OCI-LY3 (cell line): Measurements from ENCODE around the gene LMX1B.

Source experiments
- H2AFZ ChIP-seq: fragments of 200-600, 300-600 bp; shearing (Covaris generic); 2 replicates; pipeline ENCODE4 v1.6.0; 2014; ENCODE audit warnings: antibody characterized with exemption, low read depth, low read length
- H3K27ac ChIP-seq: fragments of 200-600, 300-600 bp; sonication (generic); 2 replicates; pipeline ENCODE4 v1.5.1; 2014; ENCODE audit warnings: mild to moderate bottlenecking, low read length, moderate library complexity, mixed read lengths
- H3K27me3 ChIP-seq: fragments of 200-600, 300-600 bp; sonication (generic); 2 replicates; pipeline ENCODE4 v1.6.1; 2014; ENCODE audit warnings: low read depth, low read length, mixed read lengths
- H3K36me3 ChIP-seq: fragments of 200-600, 300-600 bp; sonication (generic); replicated peaks from 2 replicates; pipeline ENCODE3; 2014; ENCODE audit warnings: low read depth, low read length, mixed read lengths
- H3K4me1 ChIP-seq: fragments of 300-600, 200-600 bp; sonication (generic); 2 replicates; pipeline ENCODE4 v1.6.1; 2014; ENCODE audit warnings: low read length, mixed read lengths
- H3K4me2 ChIP-seq: fragments of 200-600, 300-600 bp; sonication (generic); 2 replicates; pipeline ENCODE4 v1.6.1; 2014; ENCODE audit warnings: low read length, mixed read lengths
- H3K4me3 ChIP-seq: fragments of 300-600, 200-600 bp; sonication (generic); 2 replicates; pipeline ENCODE4 v1.5.1; 2014; ENCODE audit warnings: antibody characterized with exemption, mild to moderate bottlenecking, low read length, moderate library complexity
- H3K79me2 ChIP-seq: fragments of 300-600, 200-600 bp; shearing (Covaris generic); 2 replicates; pipeline ENCODE4 v1.6.1; 2014; ENCODE audit warnings: mild to moderate bottlenecking, low read length, mixed read lengths
- H3K9ac ChIP-seq: fragments of 300-600, 200-600 bp; shearing (Covaris generic); 2 replicates; pipeline ENCODE4 v1.6.0; 2014; ENCODE audit warnings: mild to moderate bottlenecking, low read length, moderate library complexity
- H3K9me3 ChIP-seq: fragments of 200-600, 300-600 bp; shearing (Covaris generic); 2 replicates; pipeline ENCODE4 v1.6.1; 2014; ENCODE audit warnings: low read length, mixed read lengths; ENCODE audit not compliant: insufficient read depth
- H4K20me1 ChIP-seq: fragments of 200-600, 300-600 bp; sonication (generic); 2 replicates; pipeline ENCODE4 v1.6.1; 2016; ENCODE audit warnings: low read length, mixed read lengths; ENCODE audit not compliant: insufficient read depth
- EZH2phosphoT487 ChIP-seq: fragments of 200-600 bp; shearing (Covaris generic); IDR thresholded peaks from 2 replicates; pipeline ENCODE4 v1.6.1; 2018; ENCODE audit warnings: antibody characterized with exemption, mixed run types, low read depth
- TF ChIP-seq, protein P1 (sequence below): fragments of 200-600, 300-600 bp; sonication (generic); IDR thresholded peaks from 2 replicates; pipeline ENCODE4 v1.5.1; 2014; ENCODE audit warnings: antibody characterized with exemption, low read length, low read depth

The LMX1B gene

DNA sequence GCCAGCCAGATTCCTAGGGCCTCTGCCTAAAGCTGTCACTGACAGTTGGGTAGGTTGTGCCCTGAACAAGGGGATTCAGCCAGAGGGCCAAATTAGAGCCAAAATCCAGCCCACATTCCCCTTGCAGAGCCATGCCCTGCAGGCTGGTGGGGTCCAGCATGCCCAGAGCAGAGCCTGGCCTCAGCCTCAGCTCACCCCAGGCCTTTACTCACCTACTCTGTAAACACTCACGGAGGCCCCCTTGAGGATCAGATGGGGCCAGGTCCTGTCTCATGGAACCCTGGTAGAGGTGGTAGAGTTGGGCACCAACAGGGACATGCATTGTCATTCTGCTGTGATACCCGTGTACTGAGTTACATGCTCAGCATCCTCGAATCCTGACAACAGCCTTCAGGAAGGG is 74.9 kb downstream of the LMX1B start:
- Histone ChIP-seq H3K9me3 (no peaks in the 10 kb centered on the region), H4K20me1 (no peaks in the 10 kb centered on the region)
- TF ChIP-seq, protein P1, sequence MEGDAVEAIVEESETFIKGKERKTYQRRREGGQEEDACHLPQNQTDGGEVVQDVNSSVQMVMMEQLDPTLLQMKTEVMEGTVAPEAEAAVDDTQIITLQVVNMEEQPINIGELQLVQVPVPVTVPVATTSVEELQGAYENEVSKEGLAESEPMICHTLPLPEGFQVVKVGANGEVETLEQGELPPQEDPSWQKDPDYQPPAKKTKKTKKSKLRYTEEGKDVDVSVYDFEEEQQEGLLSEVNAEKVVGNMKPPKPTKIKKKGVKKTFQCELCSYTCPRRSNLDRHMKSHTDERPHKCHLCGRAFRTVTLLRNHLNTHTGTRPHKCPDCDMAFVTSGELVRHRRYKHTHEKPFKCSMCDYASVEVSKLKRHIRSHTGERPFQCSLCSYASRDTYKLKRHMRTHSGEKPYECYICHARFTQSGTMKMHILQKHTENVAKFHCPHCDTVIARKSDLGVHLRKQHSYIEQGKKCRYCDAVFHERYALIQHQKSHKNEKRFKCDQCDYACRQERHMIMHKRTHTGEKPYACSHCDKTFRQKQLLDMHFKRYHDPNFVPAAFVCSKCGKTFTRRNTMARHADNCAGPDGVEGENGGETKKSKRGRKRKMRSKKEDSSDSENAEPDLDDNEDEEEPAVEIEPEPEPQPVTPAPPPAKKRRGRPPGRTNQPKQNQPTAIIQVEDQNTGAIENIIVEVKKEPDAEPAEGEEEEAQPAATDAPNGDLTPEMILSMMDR: no peak
- no peak for TF ChIP-seq EZH2phosphoT487

DNA sequence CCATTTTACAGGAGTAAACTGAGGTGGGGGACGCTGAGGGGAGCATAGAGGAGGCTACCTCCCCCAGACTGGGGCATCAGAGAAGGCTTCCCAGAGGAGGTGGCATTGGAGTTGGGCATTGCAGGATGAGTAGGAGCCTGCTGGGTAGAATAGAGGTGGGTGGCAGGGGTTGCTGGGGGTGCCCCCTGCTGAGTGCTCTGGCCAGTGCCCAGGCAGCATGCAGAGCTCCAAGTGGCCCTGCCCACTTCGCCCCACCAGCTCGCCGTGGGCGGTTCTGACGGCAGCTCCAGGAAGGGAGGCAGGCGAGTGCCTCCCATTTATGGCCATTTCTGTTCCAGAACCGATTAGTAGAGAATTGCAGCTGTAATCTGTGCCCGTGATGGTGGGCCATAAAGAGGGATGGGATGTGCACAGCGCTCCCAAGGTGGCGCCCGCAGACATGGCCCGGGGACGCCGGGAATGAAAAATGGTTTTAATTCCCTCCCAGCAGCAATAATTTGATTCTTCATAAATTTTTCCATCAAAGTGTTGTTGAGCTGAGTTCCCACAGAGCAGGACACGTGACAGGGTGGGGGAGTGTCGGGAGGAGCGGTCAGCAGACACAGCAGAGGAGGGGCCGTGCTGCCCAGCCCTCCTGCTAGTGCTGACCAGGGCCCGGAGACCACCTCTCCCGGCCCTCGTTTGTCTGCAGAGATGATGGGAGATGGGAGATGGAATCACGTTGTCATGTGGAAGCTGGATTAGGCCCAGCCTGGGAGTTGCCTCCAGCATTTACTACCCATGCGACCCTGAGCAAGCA is 75.5 kb downstream of the LMX1B start:
- Histone ChIP-seq H3K9me3 (no peaks in the 10 kb centered on the region), H2AFZ (no peak overlapping the region), H3K4me3 (no peak overlapping the region), H3K79me2 (no peaks in the 10 kb centered on the region), H3K4me2 (no peak overlapping the region), H3K27me3 (peaks cover 28% of the 10 kb centered on the region), H3K36me3 (no peaks in the 10 kb centered on the region), H3K9ac (no peak overlapping the region), H3K4me1 (no peaks in the 10 kb centered on the region), H4K20me1 (no peaks in the 10 kb centered on the region), H3K27ac (no peak overlapping the region)
- no peak for TF ChIP-seq EZH2phosphoT487
- TF ChIP-seq, protein P1: no peak

More for the DNA sequence above, 74.9 kb downstream of the LMX1B start:
- H3K4me1 ChIP-seq: no peaks in the 10 kb centered on the region
- H3K27ac ChIP-seq: no peak overlapping the region
- H3K36me3 ChIP-seq: no peaks in the 10 kb centered on the region
- H2AFZ ChIP-seq: no peak overlapping the region
- H3K4me2 ChIP-seq: no peak overlapping the region
- H3K79me2 ChIP-seq: no peaks in the 10 kb centered on the region
- H3K9ac ChIP-seq: no peak overlapping the region
- no peak overlapping the region for H3K4me3 ChIP-seq
- peaks cover 33% of the 10 kb centered on the region for H3K27me3 ChIP-seq

DNA sequence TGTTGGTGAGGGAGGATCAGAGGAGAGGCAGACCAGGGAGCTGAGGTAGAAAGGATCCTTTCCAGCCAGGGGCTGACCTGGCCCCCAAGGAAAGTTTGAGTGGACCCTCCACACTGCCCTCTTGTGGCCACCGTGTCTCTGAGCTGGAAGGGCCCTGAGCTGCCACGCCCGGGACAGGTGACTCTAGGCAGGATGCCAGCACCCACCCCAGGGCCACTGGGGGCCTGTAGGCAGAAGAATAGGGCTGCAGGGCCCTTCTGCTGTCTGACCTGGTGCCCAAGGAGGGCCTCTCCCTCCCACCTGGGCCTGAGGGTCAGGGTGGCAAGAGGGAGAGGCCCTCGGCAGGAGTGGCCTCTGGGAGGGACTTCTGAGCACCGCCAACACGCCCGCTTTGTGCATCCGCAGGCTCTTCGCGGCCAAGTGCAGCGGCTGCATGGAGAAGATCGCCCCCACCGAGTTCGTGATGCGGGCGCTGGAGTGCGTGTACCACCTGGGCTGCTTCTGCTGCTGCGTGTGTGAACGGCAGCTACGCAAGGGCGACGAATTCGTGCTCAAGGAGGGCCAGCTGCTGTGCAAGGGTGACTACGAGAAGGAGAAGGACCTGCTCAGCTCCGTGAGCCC is 76.8 kb downstream of the LMX1B start:
- no peaks in the 10 kb centered on the region for H4K20me1 ChIP-seq
- no peak overlapping the region for H3K4me2 ChIP-seq
- no peaks in the 10 kb centered on the region for H3K4me1 ChIP-seq
- H3K36me3 ChIP-seq: no peaks in the 10 kb centered on the region
- peaks cover 18% of the 10 kb centered on the region for H3K27me3 ChIP-seq
- no peaks in the 10 kb centered on the region for H3K9me3 ChIP-seq
- H3K4me3 ChIP-seq: no peak overlapping the region
- TF ChIP-seq, protein P1: peak; percentile 70
- TF ChIP-seq EZH2phosphoT487: no peak
- no peak overlapping the region for H3K9ac ChIP-seq
- no peak overlapping the region for H3K27ac ChIP-seq
- no peak overlapping the region for H2AFZ ChIP-seq
- H3K79me2 ChIP-seq: no peaks in the 10 kb centered on the region

DNA sequence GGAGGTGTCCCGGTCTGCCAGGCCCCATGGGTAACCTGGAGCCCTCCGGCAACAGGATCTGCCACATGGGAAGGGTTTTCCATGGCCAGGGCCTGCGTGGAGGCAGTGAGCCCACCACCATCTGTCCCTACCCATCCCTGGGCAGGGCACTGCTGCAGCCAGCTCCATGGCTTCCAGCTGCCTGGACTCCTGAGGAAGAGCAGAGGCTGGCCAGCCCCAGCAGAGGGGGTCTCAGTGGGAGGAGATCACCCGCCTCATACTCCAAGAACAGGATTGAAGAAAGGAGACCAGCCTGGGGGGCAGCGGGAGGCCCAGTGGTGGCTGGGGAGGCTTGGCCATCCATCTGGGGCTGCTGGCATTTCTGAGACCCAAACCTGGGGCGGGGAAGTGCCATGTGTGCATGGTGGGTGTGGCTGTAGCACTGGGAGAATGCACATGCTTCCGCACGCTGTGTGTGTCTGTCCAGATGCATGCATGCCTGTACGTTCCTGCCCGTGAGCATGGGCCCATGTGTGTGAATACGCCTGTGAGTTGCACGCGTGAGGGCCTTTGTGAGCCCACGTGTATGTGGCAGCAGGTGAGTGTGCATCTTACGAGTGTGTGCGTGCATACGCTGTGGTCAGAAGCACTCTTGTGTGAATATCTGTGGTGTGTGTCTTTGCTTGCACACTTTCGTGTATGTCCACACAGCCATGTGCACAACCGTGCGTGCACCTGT is 78.5 kb downstream of the LMX1B start:
- H3K27ac ChIP-seq: no peak overlapping the region
- no peak overlapping the region for H3K4me2 ChIP-seq
- H3K4me1 ChIP-seq: no peaks in the 10 kb centered on the region
- peaks cover 8% of the 10 kb centered on the region; the same call in 1 of the 2 replicates for H3K27me3 ChIP-seq
- H3K79me2 ChIP-seq: no peaks in the 10 kb centered on the region
- H3K4me3 ChIP-seq: no peak overlapping the region
- H3K9ac ChIP-seq: no peak overlapping the region
- TF ChIP-seq, protein P1: no peak
- no peak for TF ChIP-seq EZH2phosphoT487
- H3K36me3 ChIP-seq: no peaks in the 10 kb centered on the region
- H3K9me3 ChIP-seq: no peaks in the 10 kb centered on the region
- H2AFZ ChIP-seq: no peak overlapping the region
- H4K20me1 ChIP-seq: no peaks in the 10 kb centered on the region
